HG03520 (cell line): Measurements from ENCODE around the gene SPAG5.

Source experiments
- ATAC-seq: cut with Tn5 transposase; IDR thresholded peaks from one replicate; pipeline ENCODE4 v1.9.1; 2021; ENCODE audit warnings: mild to moderate bottlenecking, moderate library complexity; ENCODE audit not compliant: unreplicated experiment

The SPAG5 gene

DNA sequence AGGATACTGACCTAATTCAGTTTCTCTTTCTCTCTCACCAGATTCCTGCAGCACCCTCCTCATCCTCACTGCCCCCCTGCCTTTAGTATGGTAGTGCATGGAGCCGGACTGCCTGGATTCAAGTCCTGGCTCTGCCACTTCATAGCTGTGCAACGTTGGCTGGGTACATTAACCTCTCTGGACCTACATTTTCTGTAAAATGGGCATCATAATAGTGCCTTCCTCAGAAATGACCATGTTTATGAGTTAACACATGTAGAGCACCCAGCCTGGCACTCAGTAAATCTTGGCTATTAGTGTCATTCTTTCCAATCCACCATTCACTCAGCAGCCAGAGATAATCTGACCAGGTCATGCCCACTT, 53.7 kb downstream of the SPAG5 start:
- no peak for ATAC-seq

DNA sequence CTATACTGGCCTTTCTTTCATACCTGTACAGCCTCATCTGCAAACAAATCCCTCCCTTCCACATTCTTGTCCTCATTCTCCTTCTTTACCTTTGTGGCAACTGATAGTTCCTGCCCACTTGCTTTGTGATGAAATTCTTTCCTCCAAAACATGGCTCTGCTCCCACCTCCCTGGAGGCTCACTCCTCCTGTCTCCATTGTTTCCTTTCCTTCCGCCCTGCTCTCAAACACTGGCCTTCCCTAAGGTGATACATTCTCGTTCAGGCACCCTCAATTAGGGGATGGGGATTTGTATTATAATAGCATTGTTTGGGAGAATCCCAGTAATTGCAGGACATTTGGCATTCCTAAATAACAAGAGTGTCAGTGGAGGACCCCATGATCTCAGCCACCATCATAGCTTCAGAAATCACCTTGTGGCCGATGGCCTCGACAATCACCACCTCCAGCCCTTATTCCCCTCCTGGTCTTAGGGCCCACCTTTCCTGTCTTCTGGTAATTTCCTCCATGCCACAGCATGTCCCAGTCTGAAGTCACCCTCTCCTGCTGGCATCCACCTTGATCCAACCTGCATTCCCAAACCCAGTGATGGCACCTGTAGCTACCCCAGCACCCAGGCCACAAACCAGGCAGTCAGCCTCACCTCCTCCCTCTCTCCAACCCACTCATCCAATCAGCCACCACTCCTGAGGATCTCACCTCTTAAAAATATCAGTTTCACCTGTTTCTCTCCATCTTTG, 54.3 kb downstream of the SPAG5 start:
- no peak for ATAC-seq

DNA sequence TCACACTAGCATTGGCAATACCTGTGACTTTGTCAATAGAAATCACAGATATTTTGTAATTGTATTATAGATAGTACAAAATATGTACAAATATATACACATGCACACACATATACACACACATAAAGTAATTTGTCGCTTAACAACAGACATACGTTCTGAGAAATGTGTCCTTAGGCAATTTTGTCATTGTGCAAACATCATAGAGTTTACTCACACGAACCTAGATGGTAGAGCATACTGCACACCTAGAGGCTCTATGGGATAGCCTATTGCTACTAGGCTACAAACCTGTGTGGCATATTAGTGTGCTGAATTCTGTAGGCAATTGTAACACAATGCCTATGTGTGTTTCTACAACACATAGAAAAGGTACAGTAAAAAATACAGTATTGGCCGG, 57.4 kb downstream of the SPAG5 start:
- ATAC-seq = no peak

DNA sequence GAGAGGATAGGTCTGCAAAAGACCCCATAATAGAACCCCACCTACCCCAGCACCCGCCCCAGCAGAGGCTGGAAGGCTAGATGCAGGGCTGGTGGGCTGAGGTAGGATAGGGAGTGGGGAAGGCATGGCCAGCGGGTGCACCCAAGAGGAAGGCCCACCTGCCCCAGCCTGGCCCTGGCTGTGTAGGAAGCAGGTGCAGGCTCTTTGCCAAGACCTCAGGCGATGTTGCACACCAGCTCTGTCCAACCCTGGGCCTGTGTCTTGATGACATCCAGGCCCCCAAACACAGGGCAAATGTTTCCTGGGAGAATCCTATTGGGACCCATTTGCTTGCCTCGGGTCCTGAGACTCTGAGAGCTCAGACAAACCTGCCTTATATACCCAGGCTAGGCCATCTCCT, 58.6 kb downstream of the SPAG5 start:
- ATAC-seq = no peak

DNA sequence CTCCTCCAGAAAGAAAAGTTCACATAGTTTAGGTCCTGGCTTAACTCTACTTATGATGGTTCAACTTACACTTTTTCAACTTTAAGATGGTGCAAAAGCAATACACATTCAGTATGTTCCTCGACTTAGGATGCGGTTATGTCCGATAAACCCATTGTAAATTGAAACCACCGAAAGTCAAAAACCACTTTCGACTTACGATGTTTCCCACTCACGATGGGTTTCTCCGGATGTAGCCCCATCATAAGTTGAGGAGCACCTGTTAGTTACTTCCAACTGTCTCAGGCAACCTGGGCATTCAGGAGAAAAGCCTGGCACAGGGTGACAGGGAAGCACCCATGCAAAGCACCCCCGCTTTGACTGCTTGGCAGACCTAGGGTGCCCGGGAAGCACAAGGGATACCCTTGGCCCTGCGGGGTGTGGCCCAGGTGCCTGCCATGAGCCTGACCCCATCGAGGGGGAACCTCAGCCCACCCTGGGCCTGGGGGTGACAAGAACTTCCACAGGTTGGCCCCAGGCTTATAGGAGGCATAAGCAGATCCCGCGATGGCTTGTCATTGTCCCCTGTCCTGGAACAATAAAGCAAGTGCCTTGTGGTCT, 60.4 kb downstream of the SPAG5 start:
- ATAC-seq = no peak

DNA sequence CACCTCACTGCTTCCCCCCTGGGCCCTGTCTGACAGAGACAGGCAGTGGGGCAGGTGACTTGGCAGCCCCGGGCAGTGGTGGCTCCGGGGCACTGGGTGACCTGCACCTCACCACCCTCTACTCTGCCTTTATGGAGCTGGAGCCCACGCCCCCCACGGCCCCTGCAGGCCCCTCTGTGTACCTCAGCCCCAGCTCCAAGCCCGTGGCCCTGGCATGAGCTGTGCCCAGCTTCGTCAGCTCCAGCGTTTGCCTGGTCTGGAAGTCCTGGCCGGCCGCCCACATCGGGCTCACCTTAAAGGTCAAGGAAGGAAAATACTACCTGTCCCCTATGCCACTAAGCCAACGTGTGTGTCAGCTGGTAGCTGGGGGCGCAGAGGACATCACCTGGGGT, 61.6 kb downstream of the SPAG5 start:
- no peak for ATAC-seq

DNA sequence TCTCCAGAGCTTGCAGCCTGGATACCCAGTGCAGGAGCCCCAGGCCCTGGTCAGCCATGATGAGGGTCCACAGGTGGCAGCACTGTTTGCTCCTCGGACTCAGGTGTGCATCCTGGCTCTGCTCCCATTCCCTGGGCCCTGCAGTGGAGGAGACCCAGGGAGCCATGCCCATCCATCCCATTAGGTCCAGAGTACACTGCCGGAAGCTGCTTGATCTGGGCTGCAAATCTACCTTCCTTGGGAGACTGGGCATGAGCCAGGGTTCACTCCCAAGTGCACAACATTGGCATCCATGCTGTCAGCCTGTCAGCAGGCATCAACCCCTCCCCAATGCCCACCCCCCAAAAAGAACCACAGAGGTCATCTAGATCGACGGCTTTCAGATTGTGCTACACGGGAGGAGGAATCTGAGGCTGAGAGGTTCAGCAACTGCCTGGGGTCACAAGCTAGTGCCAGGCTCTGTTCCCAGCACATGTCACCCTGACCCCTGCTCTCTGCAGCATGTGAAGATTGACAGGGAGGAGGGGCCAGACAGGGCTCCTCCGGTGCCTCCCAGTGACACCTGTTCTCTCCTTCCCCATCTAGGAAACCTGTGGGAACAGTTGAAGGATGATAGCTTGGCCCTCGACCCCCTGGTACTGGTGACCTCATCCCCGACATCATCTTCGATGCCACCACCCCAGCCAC, 62.1 kb downstream of the SPAG5 start:
- no peak for ATAC-seq

DNA sequence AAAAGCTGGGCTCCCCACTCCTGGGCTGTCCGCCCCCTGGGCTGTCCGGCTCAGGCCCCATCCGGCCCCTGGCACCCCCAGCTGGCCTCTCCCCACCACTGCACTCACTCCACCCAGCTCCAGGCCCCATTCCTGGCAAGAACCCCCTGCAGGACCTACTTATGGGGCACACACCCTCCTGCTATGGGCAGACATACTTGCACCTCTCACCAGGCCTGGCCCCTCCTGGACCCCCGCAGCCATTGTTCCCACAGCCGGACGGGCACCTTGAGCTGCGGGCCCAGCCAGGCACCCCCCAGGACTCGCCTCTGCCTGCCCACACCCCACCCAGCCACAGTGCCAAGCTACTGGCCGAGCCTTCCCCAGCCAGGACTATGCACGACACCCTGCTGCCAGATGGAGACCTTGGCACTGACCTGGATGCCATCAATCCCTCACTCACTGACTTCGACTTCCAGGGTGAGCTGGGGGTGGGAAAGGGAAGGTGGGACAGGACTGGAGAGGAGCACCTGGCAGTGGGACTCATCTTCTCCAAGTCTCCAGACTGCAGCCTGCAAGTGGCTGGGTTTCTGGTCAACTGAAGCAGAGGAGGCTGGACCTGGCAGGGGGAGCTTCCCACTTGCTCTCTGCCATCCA, 64.0 kb downstream of the SPAG5 start:
- ATAC-seq = no peak

DNA sequence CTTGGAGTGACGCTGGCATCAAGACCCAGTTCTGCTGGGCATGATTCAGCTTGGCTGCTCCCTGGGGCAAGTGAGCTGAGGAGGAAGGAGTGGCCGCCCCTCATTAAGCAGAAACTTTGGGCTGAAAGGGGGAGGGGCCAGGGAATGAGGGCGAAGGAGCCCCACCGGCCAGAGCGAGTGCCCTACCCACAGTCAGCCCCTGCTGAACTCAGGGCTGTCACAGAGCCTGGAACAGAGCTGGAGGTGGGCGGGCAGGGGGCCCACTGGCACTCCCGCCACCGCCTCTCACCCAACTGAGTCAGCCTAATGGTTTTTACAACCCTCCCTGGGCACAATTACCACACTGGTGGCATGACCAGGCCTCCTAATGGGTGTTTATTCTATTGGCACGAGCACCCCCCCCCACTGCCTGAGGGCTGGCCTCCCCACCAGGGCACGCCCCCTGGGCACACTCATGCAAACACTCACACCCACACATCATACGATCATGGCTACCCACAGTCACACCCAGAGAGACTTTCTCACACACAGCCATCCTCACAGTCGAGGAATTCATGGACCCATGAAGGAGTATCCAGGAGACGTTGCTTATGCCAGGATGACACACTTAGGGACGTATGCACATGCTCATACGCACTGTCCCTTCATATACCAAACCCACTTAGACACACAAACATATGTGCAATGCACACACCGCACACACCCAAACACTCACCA, 65.6 kb downstream of the SPAG5 start:
- ATAC-seq = no peak

DNA sequence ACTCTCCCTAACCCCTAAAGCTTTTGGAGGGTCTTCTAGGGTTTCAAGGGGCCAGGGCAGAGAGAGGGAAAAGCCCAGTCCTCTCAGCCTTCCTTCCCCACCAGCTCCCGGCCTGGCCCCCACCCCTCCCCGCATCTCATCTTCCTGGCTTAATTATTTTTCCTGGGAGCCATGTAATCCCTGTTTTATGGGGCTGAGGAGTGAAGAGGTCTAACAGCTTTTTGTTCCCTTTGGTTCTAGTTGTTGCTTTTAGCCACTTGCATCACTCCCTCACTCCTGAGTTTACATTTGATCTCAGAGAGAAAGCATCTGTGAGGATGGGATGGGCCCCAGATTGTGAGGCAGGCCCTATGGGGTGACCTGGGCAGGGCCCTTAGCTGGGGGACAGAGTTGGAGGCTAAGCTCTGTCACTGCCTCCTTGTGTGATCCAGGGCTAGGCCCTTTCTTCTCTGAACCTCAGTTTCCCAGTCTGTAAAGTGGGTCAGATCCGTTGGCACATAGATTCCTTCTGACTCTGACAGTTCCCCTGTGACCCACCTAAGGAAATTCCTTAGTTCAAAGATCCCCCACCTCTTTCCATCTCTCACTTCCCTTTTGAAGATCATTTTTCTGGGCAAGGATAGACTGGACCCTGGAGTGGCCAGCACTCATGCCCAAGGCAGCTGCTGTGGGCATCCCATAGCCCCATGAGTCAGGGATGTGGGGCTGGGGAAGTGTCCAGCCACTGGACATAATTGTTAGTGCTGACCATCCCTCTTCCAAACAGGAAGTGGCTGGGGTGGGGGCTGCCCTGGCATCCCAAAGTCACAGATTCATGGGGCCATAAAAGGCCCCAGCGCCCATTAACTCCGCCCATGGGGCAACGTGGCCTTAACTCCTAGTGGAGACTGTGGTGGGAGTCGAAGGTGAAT, 66.5 kb downstream of the SPAG5 start:
- ATAC-seq = no peak

DNA sequence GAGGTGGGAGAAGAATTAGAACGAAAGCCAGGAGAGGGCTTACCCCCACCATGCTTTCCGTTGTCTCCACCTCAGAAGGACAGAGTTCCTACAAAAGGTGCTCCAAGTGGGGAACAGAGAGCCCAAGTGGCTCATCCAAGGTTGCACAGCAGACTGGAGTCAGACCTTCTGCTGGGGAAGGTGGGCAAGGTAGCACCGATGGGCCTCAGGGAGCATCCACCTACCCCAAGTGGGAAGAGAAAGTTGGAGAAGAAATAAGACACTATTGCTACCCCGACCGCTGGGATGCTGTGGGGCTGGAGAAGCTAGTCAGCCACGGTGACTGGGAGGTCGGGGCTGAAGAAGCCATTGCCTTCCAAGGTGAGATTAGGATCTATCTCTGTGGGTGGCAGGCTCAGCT, 67.9 kb downstream of the SPAG5 start:
- ATAC-seq = no peak

DNA sequence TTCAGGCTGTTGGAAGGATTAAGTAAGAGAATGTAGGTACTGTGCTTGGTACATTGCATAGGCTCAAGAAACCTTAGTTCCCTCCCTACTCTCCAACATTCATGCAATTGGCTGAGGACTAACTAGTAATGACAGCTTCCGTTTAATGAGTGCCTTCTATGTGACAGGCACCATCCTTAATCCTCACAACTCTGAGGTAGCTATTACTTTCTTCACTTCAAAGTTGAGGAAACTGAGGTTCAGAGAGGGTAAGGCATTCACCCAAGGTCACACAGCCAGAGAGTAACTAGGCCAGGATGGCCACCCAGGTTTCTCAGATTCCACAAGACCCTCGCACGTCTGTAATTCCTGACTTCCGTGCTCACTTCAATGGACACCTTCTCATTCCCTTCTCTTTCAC, 68.6 kb downstream of the SPAG5 start:
- no peak for ATAC-seq

DNA sequence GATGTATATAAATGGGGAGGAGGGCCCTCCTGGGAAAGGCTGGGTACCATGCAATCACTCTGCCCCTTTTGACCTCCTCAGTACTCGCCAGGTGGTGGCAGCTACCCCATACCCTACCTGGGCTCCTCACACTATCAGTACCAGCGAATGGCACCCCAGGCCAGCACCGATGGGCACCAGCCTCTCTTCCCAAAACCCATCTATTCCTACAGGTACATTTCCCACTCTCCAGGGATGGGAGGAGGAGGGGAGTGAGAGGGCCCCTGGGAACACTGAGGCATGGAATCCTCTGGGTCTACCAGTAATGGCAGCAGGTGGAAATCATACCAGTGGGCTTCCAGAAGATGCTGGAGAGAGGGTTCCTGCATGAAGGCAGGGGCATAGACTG, 69.8 kb downstream of the SPAG5 start:
- no peak for ATAC-seq

DNA sequence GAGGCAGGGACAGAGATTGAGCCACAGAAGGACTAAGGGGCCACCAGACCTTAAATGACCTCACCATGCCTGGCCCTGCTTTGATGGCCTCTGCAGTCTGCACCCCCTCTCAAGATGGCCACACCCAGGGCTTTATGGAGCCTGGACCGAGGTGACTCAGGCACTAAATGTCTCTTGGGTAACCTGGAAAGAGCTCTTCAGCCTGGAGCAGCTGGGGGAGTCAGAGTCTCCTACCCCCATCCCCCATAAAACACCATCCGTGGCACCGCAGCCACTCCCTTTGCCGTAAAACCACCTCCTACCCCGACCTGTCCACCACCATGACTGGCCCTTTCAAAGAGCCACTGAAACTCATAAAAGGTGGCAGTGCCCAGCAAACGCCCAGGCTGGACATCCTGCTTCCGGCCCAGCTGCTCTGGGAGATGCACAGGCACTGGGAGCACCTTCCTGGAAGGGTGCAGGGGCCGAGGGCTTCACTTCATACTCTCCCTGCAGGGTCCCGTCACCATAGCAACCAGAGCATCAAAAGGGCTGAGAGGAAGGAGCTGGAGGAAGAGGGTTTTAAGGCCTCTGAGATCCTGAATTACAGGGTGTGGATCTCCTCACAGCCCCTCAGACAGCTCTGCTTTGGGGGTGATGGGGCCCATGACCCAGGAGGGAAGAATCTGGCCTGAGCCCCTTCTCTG, 70.4 kb downstream of the SPAG5 start:
- ATAC-seq = no peak

DNA sequence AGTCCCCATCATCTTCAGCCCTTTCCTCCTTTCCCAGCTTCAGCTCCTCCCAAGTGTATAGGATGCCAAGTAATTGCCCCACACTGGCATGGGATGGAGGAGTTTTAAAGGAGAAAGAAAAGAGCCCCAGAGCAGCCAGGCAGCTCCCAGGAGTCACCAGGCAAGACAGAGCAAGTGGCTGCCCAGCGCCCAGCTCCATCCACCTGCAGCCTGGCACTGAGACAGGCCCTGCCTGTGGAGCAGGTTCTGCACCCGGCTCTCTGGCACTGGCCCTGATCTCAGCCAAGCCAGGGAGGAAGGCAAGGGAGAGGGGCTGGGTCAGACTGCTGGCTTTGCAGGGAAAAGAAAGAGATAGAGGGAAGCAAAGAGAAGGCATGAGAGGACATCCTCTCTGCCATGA, 71.0 kb downstream of the SPAG5 start:
- no peak for ATAC-seq
